Upper lobe of left lung (tissue), 4 donors: ENCODE measurements around the gene MAPK12.

ENCODE experiments used
- EP300 ChIP-seq, 4 donors: sonication (generic); formaldehyde crosslinking; IDR thresholded peaks; one replicate each; pipeline ENCODE4 v1.5.1; 2017; ENCODE audit warnings: antibody characterized with exemption in 4 of 4, control low read depth in 2 of 4
- POLR2A ChIP-seq, 4 donors: fragments of 450-650 bp; IDR thresholded peaks; one replicate each; pipeline ENCODE4 v1.5.1; 2016 to 2017; ENCODE audit warnings: antibody characterized with exemption in 4 of 4, mild to moderate bottlenecking in 2 of 4
- TF ChIP-seq, protein P1 (sequence below), 6 experiments: fragments of 450-650 bp in 4 of 6; fragments of 200-600 bp in 2 of 6; sonication (generic) in 2 of 6; IDR thresholded peaks; one replicate each; pipeline ENCODE4 v1.5.1; 2016 to 2019; ENCODE audit warnings: antibody characterized with exemption in 6 of 6

- TF ChIP-seq EP300 (IDR thresholded peaks at IDR 0.05) (no peak), POLR2A (IDR thresholded peaks at IDR 0.05) (no peak)
- TF ChIP-seq, protein P1, sequence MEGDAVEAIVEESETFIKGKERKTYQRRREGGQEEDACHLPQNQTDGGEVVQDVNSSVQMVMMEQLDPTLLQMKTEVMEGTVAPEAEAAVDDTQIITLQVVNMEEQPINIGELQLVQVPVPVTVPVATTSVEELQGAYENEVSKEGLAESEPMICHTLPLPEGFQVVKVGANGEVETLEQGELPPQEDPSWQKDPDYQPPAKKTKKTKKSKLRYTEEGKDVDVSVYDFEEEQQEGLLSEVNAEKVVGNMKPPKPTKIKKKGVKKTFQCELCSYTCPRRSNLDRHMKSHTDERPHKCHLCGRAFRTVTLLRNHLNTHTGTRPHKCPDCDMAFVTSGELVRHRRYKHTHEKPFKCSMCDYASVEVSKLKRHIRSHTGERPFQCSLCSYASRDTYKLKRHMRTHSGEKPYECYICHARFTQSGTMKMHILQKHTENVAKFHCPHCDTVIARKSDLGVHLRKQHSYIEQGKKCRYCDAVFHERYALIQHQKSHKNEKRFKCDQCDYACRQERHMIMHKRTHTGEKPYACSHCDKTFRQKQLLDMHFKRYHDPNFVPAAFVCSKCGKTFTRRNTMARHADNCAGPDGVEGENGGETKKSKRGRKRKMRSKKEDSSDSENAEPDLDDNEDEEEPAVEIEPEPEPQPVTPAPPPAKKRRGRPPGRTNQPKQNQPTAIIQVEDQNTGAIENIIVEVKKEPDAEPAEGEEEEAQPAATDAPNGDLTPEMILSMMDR (IDR thresholded peaks at IDR 0.05), result no peak
Observed at GRCh38 chr22:50243685-50244419, 17.6 kb downstream of the MAPK12 start.
